CD4-positive, alpha-beta T cell treated with Interleukin-4 for 4 hours (primary cell): Measurements from ENCODE around the gene SIDT2.
A peak's percentile ranks its signal among the peaks of the same experiment; 100 is the strongest.
"Not testable (repeated sequence)": the region's sequence is repeated elsewhere in the genome, so short reads cannot be mapped to it uniquely, and the experiment has no call there.

Experiments used
- DNase-seq: peaks from one replicate; pipeline ENCODE4 v3.0.0-alpha.2; 2020

The SIDT2 gene

GRCh38 chr11:117172724-117173421, 5.7 kb upstream of the SIDT2 start:
- no peak for DNase-seq

GRCh38 chr11:117175104-117175503, 3.4 kb upstream of the SIDT2 start:
- no peak for DNase-seq

- no peak for DNase-seq
Measured at GRCh38 chr11:117175781-117176180, 2.8 kb upstream of the SIDT2 start.

- no peak for DNase-seq
Measured at GRCh38 chr11:117176186-117176585, 2.4 kb upstream of the SIDT2 start.

- DNase-seq: no peak
Measured at GRCh38 chr11:117177534-117178209, 871 bp upstream of the SIDT2 start.

- DNase-seq: peak; percentile 25
Measured at GRCh38 chr11:117179048-117179999, 781 bp downstream of the SIDT2 start.

- DNase-seq: no peak
Measured at GRCh38 chr11:117180020-117180419, 1.5 kb downstream of the SIDT2 start.

GRCh38 chr11:117180661-117181585, 2.4 kb downstream of the SIDT2 start:
- peak; percentile 54 for DNase-seq

- no peak for DNase-seq
Measured at GRCh38 chr11:117181586-117182550, 3.3 kb downstream of the SIDT2 start.

- no peak for DNase-seq
Measured at GRCh38 chr11:117182551-117182935, 4.0 kb downstream of the SIDT2 start.

GRCh38 chr11:117183178-117183577, 4.6 kb downstream of the SIDT2 start:
- DNase-seq: not testable (repeated sequence)

GRCh38 chr11:117183724-117184349, 5.3 kb downstream of the SIDT2 start:
- no peak for DNase-seq

- DNase-seq: no peak
Measured at GRCh38 chr11:117185736-117186430, 7.3 kb downstream of the SIDT2 start.

GRCh38 chr11:117186431-117186761, 7.9 kb downstream of the SIDT2 start:
- DNase-seq: no peak

- DNase-seq: no peak
Measured at GRCh38 chr11:117187007-117187406, 8.5 kb downstream of the SIDT2 start.

- DNase-seq: no peak
Measured at GRCh38 chr11:117187428-117187798, 8.9 kb downstream of the SIDT2 start.

- no peak for DNase-seq
Measured at GRCh38 chr11:117187799-117188481, 9.4 kb downstream of the SIDT2 start.

GRCh38 chr11:117188620-117189081, 10.1 kb downstream of the SIDT2 start:
- DNase-seq: no peak

GRCh38 chr11:117189191-117189940, 10.8 kb downstream of the SIDT2 start:
- DNase-seq: no peak
